Measurements from ENCODE around the gene LIN28A. TPM values are rescaled to one million over a fixed set of nuclear protein-coding genes. Genes with fewer than 3 reads are reported as not detected.

LIN28A gene
- total RNA-seq, 1 experiment from 2014 or later = not detected

DNA sequence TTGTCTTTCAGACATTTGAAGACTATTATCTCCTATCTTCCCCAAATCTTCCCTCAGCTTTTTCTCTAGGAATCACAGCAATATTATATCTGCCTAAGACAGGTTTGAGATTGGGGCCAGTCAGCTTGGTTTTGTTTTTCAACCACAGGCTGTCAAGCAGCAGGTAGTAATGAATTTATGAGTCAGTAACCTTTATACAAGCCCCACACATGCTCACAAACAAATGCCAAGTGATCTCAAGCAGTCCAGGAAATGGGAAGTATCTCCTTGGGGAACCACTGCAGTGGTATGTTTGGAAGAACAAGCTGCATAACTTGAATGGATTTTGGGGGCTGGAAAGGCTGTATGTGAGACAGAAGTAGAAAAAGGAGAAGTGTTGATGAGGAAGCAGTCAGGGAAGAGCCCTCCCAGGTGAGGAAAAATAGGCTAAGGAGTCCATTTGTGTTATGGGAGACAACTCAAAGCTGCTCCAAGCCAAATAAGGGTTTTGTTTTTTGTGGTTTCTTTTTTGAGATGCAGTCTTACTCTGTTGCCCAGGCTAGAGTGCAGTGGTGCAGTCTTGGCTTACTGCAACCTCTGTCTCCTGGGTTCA is 23.6 kb downstream of the LIN28A start:
- DNase-seq (ENCODE audit: low read depth) = peak; percentile 52

DNA sequence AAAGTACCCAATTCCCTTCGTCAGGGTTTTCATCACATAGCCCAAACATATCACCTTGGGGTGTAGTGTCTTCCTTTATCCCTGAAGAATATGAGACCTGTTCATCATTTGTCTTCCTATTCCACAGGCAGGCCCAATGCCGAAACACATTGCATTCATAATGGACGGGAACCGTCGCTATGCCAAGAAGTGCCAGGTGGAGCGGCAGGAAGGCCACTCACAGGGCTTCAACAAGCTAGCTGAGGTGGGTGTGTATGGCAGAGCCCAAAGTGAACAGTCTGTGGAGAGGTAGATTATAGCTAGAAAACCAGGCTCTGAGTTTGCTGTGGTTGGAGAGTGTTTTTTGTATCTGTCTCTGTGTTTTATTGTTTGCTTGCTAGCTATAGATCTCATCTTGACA is 27.4 kb downstream of the LIN28A start:
- no peak for DNase-seq (ENCODE audit: low read depth)

DNA sequence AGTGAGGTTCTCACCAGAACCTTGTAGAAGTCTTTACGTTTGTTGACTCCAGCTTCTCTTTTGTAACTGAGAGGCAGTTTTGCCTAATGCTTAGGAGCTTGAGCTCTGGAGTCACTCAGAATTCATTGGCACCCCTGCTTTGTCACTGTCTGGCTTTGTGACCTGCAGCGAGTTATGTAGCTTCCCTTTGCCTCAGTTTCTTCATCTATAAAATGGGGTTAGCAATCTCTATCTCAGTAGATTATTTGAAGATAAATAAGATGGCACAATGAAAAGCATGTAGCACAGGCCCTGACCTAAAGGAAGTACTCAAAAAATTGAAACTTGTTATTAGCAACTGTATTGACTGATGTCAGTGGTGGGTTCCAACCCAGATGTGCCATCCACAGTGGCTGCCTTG is 29.6 kb downstream of the LIN28A start:
- DNase-seq (ENCODE audit: low read depth) = no peak

DNA sequence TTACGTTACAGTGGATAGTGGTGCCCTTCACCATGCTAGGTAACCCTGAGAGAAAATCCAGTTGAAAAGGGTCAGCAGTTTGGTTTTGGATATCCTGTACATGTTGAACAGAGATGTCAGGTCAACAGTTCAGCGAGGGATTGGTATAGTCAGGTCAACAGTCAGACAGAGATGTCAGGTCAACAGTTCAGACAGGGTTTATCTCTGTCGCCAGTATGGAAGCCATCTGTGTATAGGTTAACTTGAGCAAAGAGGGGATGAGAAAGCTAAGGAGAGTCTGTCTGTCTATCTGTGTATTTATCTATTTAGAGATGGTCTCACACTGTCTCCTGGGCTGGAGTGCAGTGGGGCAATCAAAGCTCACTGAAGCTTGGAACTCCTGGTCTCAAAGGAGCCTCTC is 39.3 kb downstream of the LIN28A start:
- no peak for DNase-seq (ENCODE audit: low read depth)

DNA sequence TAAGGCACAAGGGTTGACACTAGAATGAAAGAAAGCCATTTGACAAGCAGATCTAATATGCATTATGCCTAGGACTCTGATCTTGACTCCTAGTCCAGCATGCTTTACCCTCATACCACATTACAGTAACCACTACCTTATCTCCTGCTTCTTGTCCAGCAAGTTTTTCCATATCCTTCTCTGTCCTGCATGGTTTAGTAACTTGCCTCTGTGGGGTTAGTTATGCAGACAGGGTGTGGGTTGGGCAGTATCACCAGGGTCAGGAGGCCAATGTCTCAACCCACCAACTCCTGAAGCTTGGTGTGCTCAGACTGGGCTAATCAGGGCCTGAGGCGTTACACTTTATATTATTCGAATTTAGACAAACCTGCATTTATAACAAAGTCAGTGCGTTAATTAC is 40.3 kb downstream of the LIN28A start:
- DNase-seq (ENCODE audit: low read depth) = no peak

DNA sequence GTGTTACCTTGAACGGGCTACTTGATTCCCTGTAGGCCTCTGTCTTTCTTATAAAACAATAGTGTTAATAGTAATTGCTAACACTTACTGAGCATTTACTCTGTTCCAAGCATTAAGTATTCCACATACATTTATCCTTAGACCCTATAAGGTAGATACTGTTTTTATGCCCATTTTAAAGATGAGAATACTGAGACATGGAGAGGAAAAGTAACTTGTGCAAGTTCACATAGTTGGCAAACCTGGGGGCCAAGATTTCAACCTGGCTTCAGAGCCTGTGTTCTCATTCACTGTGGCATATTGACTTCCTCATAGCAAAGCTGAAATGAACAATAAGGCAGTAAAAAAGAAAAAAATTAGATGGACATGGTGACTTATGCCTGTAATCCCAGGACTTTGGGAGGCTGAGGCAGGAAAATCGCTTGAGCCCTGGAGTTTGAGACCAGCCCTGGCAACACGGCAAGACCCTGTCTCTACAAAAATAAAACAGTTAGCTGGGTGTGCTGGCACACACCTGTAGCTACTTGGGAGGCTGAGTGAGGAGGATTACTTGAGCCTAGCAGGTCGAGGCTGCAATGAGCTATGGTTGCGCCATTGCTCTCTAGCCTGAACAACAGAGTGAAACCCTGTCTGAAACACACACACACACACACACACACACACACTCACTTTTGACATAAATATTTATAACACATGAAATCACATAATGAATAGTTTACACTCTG is 42.0 kb downstream of the LIN28A start:
- no peak for DNase-seq (ENCODE audit: low read depth)

DNA sequence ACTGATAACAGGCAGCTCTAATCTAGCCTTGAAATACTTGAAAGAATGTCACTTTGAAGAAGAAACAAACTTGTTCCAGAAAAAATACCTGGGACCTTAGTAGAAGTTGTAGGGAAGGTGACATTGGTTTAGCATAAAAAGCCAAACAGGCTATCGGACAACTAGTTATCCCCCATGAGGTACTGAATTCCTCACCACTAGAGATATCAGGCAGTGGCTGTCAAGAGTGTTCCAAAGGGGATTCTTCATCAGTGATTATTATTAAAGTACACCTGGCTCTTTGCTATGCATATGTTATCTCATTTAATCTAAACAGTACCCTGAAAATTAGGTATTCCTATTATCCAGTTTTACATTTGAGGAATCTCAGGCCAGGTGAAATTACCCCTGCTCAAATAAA is 48.5 kb downstream of the LIN28A start:
- no peak for DNase-seq (ENCODE audit: low read depth)

DNA sequence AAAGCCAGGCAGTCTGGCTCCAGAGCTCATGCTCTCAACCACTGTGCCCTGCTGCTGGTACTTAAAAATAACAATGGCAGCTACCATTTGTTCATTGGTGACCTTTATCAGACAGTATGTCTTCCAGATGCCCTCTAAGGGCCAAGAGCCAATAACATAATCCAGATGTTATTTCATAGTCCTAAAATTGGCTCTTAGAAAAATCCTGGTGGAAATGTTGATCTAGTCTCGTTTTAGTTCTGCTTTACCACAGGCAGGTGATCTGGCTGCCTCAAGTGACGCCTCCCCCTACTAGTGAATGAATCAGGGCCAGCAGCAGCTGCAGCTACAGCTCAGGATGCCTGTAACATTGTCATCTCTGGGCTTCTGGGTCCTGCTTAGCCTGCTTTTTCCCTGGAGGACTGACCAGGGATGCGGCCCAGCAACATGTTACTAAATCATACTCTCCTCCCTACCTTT is 49.0 kb downstream of the LIN28A start:
- DNase-seq (ENCODE audit: low read depth) = no peak

DNA sequence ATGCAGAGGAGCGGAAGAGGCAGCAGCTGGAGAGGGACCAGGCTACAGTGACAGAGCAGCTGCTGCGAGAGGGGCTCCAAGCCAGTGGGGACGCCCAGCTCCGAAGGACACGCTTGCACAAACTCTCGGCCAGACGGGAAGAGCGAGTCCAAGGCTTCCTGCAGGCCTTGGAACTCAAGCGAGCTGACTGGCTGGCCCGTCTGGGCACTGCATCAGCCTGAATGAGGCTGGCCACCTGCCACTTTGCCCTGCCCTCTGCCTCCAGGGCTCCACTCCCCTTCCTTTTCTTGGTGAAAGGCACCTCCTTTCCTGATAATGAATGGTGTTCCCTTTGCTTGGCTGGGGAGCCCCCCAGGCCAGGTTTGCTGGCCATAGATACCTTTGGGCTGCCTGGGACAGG is 58.3 kb downstream of the LIN28A start:
- no peak for DNase-seq (ENCODE audit: low read depth)

DNA sequence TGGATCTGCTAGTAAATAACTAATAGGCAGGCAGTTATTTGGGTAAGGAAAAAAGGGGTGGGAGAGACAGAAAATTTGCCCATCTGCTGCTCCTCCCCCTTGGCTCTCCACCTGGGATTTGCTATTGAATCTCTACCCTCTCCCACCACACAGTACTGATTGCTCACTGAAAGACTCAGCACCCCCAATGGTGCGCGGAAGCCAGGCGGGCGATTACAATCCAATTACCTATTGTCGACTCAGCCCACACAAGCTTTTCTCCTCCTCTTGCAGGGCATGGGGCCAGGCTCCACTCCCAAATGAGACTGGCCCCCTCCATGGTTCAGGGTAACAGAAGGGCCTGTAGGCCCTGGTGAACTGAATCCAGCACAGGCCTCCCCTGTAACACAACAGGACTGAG is 58.9 kb downstream of the LIN28A start:
- no peak for DNase-seq (ENCODE audit: low read depth)

DNA sequence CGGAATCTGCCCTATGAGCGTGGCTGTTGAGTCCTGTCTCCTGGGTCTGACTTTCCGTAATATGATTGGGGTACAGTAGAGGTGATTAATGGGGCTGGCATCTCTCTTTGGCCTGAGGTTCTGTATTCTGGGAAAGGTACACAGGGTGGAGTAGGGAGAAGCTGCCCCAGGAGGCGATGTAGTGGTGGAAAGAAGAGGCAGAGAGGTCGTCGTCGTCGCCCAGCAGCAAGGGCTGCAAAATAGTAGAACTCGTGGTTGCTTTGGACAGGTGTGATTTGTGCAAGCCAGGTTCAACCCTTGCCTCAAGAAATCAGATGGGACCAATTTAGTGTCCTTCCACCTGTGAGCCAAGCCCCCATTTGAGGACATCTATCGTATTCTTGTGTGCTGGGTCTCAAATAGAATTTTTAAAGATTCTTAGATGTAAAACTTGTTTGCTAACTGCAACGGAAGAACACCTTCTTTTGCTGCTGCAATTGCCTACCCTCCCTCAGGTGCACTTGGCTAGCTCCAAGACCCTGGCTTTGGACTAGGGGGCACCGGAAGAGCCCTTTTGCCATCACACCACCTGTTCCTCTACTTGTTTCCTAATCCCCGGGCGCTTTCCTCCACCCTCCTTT is 60.4 kb downstream of the LIN28A start:
- peak; percentile 51 for DNase-seq (ENCODE audit: low read depth)

DNA sequence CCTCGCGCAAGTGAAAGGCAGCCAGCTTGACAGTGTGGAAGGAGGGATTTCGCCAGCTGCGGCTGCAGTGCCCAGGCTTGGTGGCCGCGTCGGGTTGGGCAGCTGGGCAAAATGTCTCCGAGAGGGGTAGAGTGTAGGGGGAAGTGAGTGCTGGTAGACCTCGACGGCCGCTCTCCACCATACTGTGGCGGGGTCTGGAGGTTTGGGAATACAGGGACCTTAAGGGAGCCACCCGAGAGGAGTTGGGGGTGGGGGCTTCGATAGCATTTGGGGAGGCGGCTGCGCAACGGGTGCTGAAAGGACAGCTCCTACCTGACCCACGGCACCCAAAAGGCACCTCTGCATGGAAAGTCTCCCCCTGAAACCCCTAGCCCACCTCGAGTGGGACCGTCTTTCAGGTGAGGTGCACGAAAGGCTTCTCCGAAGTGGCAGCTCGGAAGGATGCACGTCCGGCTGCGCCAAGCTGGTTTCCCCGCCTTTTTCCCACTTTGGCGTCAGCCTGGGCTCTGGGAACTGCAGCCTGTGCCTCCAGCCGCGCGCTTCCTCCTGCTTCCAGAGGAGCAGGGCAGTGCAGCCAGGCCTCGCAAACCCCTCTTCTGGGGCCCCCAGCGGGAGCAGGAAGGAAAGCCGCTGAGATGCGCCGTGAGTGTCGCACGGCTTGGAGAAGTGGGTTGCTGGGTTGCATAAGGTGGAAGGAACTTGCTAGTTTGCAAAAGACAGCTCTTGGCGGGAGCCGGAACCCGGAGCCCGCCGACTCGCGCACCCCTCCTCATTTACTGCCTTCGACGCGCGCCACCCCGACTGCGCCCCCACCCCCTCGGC is 61.1 kb downstream of the LIN28A start:
- DNase-seq (ENCODE audit: low read depth) = peak; percentile 86

DNA sequence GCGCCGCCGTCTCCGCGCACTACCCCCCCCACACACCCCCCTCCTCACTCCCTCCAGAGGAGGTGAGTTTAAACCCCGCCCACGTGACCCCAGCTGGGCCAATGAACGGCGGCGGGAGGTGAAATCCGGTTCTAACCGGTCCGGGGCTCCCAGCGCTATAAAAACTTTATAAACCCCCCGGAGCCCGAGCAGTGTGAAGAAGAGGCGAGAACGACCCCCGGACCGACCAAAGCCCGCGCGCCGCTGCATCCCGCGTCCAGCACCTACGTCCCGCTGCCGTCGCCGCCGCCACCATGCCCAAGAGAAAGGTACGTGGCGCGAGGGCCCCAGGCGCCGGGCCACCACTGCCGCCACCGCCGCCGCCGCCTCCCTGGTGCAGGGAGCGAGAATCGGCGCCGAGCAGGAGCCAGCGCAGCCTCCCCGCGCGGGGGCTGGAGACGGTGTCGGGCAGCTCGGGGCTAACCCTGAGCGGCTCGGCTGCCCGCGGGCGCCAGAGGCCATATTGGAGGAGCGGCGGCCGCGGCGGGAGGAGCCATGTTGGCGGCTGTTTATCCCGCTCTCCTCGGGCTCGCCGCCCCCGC is 61.8 kb downstream of the LIN28A start, which contains the start of gene HMGN2:
HMGN2 (plus strand) TSS at position 121 of the 581 bp plus-strand sequence; CDS start at position 294, 173 bp downstream.
- peak; percentile 90 for DNase-seq (ENCODE audit: low read depth)

DNA sequence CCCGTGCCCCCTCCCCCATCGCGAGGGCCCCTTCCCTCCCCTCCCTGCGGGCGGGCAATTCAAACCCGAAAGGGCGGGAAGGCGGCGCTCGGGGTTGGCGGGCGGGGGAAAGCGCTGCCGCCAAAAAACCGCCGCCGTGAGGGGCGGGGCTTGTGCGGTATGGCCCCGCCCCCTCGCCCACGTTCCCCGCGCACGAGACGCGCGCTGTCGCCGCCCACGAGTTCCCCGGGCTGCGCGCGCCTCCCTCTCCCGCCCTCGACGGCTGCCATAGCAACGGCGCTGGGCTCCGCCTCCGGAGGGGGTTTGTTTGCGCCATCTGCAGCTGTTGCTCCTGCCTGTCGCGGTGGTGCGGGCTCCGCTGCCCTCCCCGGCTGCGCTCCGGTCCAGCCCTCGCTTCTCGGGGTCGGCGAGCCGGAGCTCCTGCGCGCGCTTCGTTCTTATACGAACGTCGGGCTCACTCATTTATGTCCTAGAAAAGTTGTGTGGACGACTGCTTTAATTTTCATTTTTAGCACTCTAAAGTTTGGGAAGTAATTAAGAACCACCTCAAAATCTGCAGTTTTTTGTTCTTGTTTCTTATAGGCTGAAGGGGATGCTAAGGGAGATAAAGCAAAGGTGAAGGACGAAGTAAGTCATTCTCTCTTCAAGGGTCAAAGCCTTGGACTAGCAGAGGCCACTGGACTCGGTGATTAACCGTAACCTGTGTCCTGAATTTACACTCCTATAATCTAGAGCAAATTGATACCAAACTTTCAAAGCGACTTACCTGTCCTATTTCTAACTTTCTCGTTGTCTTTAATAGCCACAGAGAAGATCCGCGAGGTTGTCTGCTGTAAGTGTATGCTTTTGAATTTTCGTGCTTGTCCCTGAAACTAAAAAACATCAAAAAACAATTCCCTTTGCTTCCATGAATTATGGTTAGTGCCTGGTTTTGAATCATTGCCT is 62.6 kb downstream of the LIN28A start:
- peak; percentile 84 for DNase-seq (ENCODE audit: low read depth)

DNA sequence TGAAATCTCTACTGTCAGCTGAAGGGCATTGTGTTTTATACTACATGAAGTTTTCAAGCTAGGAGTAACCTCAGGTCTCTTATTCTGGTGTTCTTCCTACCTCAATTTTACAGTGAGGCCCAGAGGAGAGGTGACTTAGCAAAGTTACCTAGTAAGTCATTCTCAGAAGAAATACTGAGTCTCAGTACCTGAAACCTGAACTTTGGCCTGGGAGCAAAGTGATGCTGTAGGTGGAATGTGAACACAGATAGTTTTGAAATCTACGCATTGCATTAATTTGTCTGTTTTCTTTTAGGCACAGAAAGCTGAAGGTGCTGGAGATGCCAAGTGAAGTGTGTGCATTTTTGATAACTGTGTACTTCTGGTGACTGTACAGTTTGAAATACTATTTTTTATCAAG is 64.2 kb downstream of the LIN28A start:
- no peak for DNase-seq (ENCODE audit: low read depth)

DNA sequence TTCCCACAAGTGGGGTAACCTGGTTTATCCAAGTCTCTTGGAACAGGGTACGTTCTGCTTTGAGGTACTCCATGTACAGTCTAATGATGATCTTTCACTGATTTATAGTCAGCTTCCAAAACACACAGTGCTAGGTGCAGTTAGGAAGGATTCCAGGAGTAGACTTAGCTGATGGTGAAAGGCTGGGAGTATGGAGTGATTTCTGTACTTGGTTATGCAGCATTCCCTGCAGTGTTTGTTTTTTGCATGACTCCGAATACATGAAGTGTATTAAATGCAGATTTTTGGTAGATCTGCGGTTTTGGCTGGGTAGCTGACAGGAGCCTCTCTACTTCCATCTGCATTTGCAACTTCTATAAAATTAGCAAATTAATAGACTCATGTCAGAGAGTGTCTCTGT is 65.4 kb downstream of the LIN28A start:
- no peak for DNase-seq (ENCODE audit: low read depth)

DNA sequence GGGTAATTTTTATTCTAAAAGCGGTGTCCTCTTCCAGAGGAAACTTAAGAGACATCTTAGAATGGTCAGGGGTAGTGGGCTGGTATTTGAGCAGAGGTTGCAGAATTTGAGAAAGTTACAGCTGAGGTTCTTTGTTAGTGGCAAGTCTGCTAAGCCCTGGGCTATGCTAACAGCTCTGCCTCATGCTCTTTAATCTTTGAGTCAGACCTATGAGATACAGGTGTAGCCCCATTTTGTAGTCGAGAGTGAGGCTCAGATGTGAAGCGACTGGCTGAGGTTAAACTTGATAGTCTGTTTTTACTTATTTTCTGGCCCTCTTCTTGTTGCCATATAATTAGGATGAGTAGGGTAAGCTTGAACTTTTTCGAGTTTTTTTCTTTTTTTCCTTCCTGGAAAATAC is 66.3 kb downstream of the LIN28A start:
- no peak for DNase-seq (ENCODE audit: low read depth)

DNA sequence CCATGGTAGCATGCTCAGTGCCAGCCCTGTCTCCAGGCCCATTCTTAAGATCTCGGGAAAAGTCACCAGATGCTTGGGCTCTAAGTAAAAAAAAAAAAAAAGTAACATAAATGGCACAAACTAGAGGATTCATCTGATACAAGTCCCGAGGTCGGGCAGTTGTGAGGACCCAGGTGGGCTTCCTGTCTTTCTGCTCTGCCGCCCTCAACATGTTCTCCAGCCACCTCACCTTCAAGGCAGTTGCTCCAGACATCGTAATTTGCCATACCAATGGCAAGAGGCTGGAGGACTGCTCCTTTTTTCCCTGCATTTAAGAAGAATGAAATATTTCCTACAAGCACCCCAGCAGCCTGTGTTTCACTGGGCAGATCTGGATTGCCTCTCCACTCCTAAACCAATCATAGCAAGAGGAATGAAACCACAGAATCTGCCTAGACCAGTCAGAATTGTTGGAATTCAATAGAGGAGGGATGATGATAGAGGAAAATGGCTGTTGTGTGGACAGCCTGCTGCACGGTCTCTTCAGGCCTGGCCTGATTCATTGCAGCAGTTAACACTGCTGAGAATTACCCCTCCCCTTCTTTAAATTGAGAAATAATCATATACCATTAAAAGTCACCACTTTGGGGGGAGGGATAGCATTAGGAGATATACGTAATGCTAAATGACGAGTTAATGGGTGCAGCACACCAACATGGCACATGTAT is 67.0 kb downstream of the LIN28A start:
- peak; percentile 68 for DNase-seq (ENCODE audit: low read depth)

DNA sequence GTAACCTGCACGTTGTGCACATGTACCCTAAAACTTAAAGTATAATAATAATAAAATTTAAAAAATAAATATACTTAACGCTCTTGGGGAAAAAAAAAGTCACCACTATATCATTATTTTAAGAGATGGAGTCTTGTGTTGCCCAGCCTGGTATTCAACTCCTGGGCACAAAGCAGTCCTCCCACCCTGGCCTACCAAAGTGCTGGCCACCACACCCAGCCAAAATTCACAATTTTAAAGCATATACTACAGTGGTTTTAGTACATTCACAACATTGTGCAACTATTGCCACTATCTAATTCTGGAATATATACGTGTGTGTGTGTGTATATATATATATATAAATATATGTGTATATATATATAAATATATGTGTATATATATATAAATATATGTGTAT is 67.5 kb downstream of the LIN28A start:
- no peak for DNase-seq (ENCODE audit: low read depth)

DNA sequence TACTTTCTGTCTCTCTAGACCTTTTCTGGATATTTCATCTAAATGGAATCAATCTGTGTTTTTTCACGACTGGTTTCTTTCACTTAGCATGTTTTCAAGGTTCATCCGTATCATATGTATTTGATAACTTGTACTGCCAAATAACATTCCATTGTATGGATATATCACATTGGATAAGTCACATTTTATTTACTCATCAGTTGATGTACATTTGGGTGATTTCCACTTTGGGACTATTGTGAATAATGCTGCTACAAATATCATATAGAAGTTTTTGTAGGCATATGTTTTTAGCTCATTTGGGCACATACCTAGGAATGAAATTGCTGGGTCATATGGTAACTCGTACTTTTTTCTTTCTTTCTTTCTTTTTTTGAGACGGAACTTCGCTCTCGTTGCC is 68.4 kb downstream of the LIN28A start:
- no peak for DNase-seq (ENCODE audit: low read depth)

Data from M059J (cell line).